ENCODE data around the gene RD3L. TPM values are rescaled to one million over a fixed set of nuclear protein-coding genes. Genes with fewer than 3 reads are reported as not detected.

Gene RD3L
- total RNA-seq, 1 experiment from 2014 or later, result not detected

DNA sequence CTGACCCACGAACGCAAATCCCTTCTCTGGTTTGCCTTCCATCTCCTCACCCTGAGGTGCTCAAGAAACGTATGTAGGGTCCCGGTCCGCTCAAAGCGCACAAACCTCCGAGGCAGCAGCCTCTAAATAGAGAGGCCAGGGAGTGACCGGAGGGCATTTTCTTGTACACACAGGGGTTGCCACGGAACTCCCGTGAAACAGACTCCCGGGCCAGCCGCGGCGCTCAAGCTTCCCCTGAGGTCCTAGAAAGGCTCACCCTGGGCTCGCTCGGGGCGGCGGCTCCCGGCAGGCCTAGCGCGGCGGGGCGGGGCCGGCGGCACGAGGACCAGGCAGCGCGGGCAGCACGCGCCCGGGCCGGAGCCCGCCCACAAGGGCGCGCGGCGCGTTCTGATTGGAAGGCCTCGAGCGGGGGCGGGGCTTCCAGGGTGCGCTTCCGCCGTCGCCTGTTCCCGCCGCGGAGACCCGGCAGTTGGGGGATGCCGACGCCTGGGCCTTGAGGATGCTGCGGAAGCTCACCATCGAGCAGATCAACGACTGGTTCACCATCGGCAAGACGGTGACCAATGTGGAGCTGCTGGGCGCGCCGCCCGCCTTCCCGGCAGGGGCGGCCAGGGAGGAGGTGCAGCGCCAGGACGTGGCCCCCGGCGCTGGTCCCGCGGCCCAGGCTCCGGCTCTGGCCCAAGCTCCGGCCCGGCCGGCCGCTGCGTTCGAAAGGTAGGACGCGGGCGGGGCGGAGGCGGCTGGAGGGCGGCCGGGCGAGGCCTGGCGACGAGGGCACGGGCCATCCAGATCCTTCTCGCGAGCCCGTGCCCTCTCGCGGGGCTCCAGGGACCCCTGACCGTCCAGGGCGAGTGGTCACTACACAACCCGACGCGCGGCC lies 14.1 kb downstream of the RD3L start, which contains the start of gene TDRD9:
Gene TDRD9 (plus strand): TSS at position 446 of the 880 bp plus-strand sequence. CDS start 54 bp downstream, at position 500.
- intact Hi-C loops (cut with micrococcal nuclease), result no loop called here
- H3K36me3 ChIP-seq (ENCODE audit: low read depth, low read length), result no peaks in the 10 kb centered on the region
- H3K27ac ChIP-seq (ENCODE audit: low read length), result no peak within 1 kb of the TSS
- no peaks in the 10 kb centered on the region for H3K9me2 ChIP-seq (replicated peaks; ENCODE audit: low read length)
- no peaks in the 10 kb centered on the region for H3K9me3 ChIP-seq (ENCODE audit: low read length)
- no TSS peak for BruUV-seq (replicated peaks)
- ChIA-PET CTCF (interaction anchor here (0.6 kb wide), 1 partner anchor 18 kb away, joined by 3 read pairs; no protein-coding TSS in a partner anchor), POLR2A (ENCODE audit: unreplicated experiment) (no interaction called here)
- H3K4me3 ChIP-seq (ENCODE audit: low read length), result no peak within 1 kb of the TSS
- H3K4me1 ChIP-seq (ENCODE audit: insufficient read depth, low read length), result peaks cover 9% of the 10 kb centered on the region
- H3K27me3 ChIP-seq (ENCODE audit: low read length), result no peaks in the 10 kb centered on the region
- H2AFZ ChIP-seq (ENCODE audit: low read length), result no peak within 1 kb of the TSS
- no peaks in the 10 kb centered on the region for H3F3A ChIP-seq (ENCODE audit: low read length, unreplicated experiment)
- H4K20me1 ChIP-seq (ENCODE audit: low read length), result no peaks in the 10 kb centered on the region
- DNase-seq (no peak), ATAC-seq (no peak)
- no peak within 1 kb of the TSS for H3K9ac ChIP-seq (ENCODE audit: low read length)
- TF ChIP-seq EZH2 (IDR thresholded peaks at IDR 0.05; ENCODE audit: low read length, unreplicated experiment) (no peak), EZH2phosphoT487 (IDR thresholded peaks at IDR 0.05; ENCODE audit: borderline replicate concordance, low read length) (no peak)
- TF ChIP-seq, protein P1, sequence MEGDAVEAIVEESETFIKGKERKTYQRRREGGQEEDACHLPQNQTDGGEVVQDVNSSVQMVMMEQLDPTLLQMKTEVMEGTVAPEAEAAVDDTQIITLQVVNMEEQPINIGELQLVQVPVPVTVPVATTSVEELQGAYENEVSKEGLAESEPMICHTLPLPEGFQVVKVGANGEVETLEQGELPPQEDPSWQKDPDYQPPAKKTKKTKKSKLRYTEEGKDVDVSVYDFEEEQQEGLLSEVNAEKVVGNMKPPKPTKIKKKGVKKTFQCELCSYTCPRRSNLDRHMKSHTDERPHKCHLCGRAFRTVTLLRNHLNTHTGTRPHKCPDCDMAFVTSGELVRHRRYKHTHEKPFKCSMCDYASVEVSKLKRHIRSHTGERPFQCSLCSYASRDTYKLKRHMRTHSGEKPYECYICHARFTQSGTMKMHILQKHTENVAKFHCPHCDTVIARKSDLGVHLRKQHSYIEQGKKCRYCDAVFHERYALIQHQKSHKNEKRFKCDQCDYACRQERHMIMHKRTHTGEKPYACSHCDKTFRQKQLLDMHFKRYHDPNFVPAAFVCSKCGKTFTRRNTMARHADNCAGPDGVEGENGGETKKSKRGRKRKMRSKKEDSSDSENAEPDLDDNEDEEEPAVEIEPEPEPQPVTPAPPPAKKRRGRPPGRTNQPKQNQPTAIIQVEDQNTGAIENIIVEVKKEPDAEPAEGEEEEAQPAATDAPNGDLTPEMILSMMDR (conservative IDR thresholded peaks at IDR 0.05; ENCODE audit: low read depth, low read length), result no peak
- no peaks in the 10 kb centered on the region for H3K79me2 ChIP-seq (ENCODE audit: low read length)
- H3K4me2 ChIP-seq (ENCODE audit: low read length), result no peak within 1 kb of the TSS

DNA sequence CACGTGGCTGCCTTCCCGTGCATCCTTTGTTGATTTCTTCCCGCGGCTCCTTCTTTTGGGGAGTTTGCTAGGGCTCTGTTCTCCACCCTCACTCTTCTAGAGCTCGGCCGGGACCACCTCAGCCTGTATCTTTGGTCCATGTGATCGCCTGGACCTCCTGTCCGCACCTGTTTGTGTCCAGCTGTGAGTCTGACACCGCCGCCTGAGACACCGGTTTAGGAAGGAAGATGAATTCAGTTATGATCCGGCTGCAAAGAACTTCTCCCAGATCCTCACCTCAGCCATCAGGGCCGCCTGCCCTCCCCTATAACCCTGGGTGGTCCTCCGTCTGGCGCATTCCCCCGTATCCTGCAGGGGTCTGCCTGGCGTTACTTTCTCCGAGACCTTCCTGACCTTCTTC lies 14.8 kb downstream of the RD3L start:
- ATAC-seq (no peak), DNase-seq (no peak)
- no peaks in the 10 kb centered on the region for H3K9me2 ChIP-seq (replicated peaks; ENCODE audit: low read length)
- no peak overlapping the region for H2AFZ ChIP-seq (ENCODE audit: low read length)
- H3K4me3 ChIP-seq (ENCODE audit: low read length), result no peak overlapping the region
- H3K9ac ChIP-seq (ENCODE audit: low read length), result no peak overlapping the region
- H3K36me3 ChIP-seq (ENCODE audit: low read depth, low read length), result no peaks in the 10 kb centered on the region
- TF ChIP-seq, protein P1 (conservative IDR thresholded peaks at IDR 0.05; ENCODE audit: low read depth, low read length), result no peak
- no peak for TF ChIP-seq EZH2phosphoT487 (IDR thresholded peaks at IDR 0.05; ENCODE audit: borderline replicate concordance, low read length)
- TF ChIP-seq EZH2 (IDR thresholded peaks at IDR 0.05; ENCODE audit: low read length, unreplicated experiment), result no peak
- intact Hi-C loops (cut with micrococcal nuclease), result no loop called here
- H3K27me3 ChIP-seq (ENCODE audit: low read length), result no peaks in the 10 kb centered on the region
- ChIA-PET CTCF (no interaction called here), POLR2A (ENCODE audit: unreplicated experiment) (no interaction called here)
- H3K4me1 ChIP-seq (ENCODE audit: insufficient read depth, low read length), result peaks cover 3% of the 10 kb centered on the region
- H3K79me2 ChIP-seq (ENCODE audit: low read length), result no peaks in the 10 kb centered on the region
- BruUV-seq (replicated peaks), result no TSS peak
- H3K9me3 ChIP-seq (ENCODE audit: low read length), result no peaks in the 10 kb centered on the region
- no peaks in the 10 kb centered on the region for H4K20me1 ChIP-seq (ENCODE audit: low read length)
- H3K4me2 ChIP-seq (ENCODE audit: low read length), result no peak overlapping the region
- no peaks in the 10 kb centered on the region for H3F3A ChIP-seq (ENCODE audit: low read length, unreplicated experiment)
- no peak overlapping the region for H3K27ac ChIP-seq (ENCODE audit: low read length)

DNA sequence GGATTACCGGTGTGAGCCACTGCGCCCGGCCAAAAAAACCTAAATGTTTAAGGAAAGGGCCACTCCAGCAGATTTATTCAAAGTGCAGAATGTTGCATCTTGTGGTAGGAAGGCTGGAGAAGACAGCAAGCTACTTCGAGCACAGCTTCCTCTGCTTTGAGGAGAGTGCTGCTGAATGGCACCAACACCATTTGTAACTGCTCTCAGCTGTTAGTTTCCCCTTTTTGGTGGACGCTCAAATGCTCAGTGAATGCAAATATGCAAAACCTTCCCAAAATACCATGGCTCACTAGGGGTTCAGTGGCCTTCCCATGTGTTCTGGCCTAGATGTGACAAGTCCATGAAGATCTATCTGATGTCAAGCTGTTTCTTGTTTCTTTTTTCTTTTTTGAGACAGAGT lies 17.0 kb downstream of the RD3L start:
- Histone ChIP-seq H3K27ac (ENCODE audit: low read length) (no peak overlapping the region), H3K36me3 (ENCODE audit: low read depth, low read length) (no peaks in the 10 kb centered on the region), H4K20me1 (ENCODE audit: low read length) (no peaks in the 10 kb centered on the region), H3K4me2 (ENCODE audit: low read length) (no peak overlapping the region), H3K9ac (ENCODE audit: low read length) (no peak overlapping the region), H3K9me2 (replicated peaks; ENCODE audit: low read length) (no peaks in the 10 kb centered on the region), H3K79me2 (ENCODE audit: low read length) (peaks cover 10% of the 10 kb centered on the region), H3K27me3 (ENCODE audit: low read length) (no peaks in the 10 kb centered on the region), H3K9me3 (ENCODE audit: low read length) (no peaks in the 10 kb centered on the region), H2AFZ (ENCODE audit: low read length) (no peak overlapping the region), H3K4me1 (ENCODE audit: insufficient read depth, low read length) (no peaks in the 10 kb centered on the region), H3F3A (ENCODE audit: low read length, unreplicated experiment) (no peaks in the 10 kb centered on the region), H3K4me3 (ENCODE audit: low read length) (no peak overlapping the region)
- no TSS peak for BruUV-seq (replicated peaks)
- POLR2A ChIA-PET (ENCODE audit: unreplicated experiment), result no interaction called here
- TF ChIP-seq EZH2phosphoT487 (IDR thresholded peaks at IDR 0.05; ENCODE audit: borderline replicate concordance, low read length) (no peak), EZH2 (IDR thresholded peaks at IDR 0.05; ENCODE audit: low read length, unreplicated experiment) (no peak)
- TF ChIP-seq, protein P1 (conservative IDR thresholded peaks at IDR 0.05; ENCODE audit: low read depth, low read length), result no peak
- CTCF ChIA-PET, result no interaction called here
- intact Hi-C loops (cut with micrococcal nuclease), result no loop called here
- ATAC-seq (no peak), DNase-seq (no peak)
